ENCODE results near the gene CBLC.

GRCh38 chr19:44749292-44749691, 28.4 kb upstream of the CBLC start:
- no peak for TF ChIP-seq POLR2A (IDR thresholded peaks at IDR 0.05)
- TF ChIP-seq POLR2AphosphoS5 (IDR thresholded peaks at IDR 0.05), result no peak
- TF ChIP-seq CTCF (IDR thresholded peaks at IDR 0.05), result no peak
